HG03045 (cell line): ENCODE results near the gene DNAH1.
"Not testable (repeated sequence)": the region's sequence is repeated elsewhere in the genome, so short reads cannot be mapped to it uniquely, and the experiment has no call there.

Experiments
- ATAC-seq: cut with Tn5 transposase; IDR thresholded peaks from one replicate; pipeline ENCODE4 v1.9.1; 2021; ENCODE audit warnings: mild to moderate bottlenecking, moderate library complexity; ENCODE audit not compliant: unreplicated experiment

DNAH1 gene

DNA sequence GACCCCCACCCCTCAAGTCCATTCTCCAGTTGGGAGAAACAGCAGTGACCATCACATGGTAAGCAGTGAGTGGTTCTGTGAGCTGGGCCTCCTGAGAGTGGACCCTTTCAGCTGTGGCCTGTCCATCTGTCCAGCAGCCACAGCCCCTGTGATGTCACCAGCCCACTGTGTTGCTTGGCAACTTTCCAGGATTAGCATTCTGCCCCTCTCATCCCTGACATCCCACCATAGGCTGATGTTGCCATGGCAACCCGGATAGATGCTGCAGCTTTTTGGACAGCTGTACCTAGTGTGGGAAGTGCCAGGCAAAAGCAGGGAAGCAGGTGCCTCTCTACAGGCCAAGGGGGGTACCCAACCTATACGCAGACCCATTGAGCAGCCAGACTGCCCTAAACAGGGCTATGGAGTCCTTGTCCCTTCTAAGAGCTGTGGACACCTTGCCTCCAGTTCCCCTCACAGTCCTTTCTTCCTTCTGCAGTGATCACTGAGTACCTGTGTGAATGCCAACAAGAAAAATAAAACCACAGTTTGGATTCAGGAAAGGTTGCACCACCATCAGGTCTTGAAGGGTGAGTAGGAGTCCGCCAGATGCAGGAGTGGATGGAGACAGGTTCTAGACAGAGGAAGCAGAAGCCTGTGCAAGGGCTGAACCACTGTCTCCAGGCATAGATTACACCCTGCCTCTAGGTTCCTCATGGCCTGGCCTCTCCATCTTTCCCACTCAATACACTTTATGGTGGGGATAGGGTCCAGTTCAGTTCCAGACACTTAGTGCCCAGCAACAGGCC lies at the start of gene DNAH1:
DNAH1 (plus strand) TSS at position 343 of the 788 bp plus-strand sequence. CDS start 6,124 bp downstream, outside the sequence.
- ATAC-seq = no peak

DNA sequence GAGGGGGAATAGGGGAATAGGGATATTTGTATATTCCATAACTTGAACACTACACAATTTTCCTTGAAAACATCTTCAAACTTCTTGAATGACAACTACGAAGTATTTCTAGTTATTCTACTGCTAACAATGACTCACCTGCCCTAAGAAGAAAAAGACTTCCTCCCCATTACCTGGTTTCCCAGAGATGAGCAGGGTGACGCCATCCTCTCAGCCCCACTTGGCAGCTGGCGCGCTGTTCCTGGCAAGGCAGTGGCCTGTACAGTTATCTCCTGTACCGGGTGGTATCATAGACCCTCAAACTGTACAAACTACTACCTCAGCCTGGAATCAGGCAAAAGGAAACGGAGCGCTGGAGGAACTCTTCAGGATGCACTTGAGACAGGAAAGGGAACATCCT lies 48.1 kb upstream of the DNAH1 start:
- ATAC-seq = no peak

DNA sequence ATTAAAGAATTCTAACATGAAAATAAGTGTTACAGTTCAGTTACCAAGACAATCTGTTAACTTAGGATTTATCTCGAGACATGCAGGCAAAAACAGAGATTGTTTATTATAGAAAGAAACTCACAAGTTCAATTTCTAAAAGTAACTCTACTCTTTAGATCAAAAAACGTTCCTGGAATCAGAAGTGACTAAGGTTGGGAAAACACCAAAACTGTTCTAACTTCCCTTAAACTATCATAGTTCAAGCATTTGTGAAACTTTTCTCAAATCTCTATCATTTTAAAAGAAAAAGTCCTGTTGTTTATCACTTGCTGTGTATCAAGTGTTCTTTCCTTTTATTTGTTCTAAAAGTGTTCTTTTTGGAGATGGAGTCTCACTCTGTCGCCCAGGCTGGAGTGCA lies 46.3 kb upstream of the DNAH1 start:
- no peak for ATAC-seq

GRCh38 chr3:52270252-52270754 lies 45.8 kb upstream of the DNAH1 start:
- no peak for ATAC-seq

- ATAC-seq = not testable (repeated sequence)
Measured at GRCh38 chr3:52272172-52272571, 43.9 kb upstream of the DNAH1 start.

GRCh38 chr3:52272831-52273230 lies 43.3 kb upstream of the DNAH1 start:
- no peak for ATAC-seq

- ATAC-seq = not testable (repeated sequence)
Measured at GRCh38 chr3:52274781-52275180, 41.3 kb upstream of the DNAH1 start.

DNA sequence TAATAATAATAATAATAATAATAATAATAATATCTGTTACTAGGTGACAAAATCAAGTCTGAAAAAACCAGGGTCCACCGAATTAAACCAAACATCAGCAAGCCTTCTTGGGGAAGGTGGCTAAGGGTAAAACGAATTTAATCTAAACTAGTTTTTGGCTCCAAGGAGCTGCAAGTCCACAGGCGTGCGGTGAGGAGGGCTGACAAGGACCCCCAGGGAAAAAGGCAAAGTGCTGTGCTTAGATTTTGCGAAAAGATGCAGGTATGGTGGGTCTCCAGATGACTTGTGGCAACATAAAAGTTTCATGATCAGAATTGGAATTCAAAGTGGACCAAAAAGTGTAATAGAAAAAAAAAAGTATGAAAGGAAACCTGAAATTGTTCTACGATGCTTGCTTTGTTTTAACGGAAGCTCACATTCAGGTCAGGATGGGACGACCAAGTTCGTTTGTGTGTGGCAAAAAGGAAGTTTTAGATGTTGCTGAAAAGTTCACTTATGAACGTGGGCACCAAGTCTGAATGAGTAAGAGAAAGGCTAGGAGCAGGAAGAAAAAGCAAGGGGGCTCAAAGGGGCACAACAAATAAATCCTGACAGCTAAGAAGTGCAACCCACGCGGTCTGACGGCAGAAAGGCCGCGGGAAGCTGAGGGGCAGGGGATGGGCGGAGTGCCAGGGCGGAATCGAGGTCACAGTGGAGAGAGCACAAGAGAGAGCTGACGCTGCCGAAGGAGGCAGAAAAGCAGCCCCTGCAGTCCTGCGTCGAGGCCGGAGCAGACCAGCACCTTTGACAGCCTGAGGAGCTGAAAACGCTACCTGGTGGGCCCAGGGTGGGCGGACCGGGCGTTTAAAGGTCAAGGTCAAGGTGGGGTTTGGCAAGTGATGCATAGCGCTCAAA lies 38.8 kb upstream of the DNAH1 start:
- no peak for ATAC-seq

DNA sequence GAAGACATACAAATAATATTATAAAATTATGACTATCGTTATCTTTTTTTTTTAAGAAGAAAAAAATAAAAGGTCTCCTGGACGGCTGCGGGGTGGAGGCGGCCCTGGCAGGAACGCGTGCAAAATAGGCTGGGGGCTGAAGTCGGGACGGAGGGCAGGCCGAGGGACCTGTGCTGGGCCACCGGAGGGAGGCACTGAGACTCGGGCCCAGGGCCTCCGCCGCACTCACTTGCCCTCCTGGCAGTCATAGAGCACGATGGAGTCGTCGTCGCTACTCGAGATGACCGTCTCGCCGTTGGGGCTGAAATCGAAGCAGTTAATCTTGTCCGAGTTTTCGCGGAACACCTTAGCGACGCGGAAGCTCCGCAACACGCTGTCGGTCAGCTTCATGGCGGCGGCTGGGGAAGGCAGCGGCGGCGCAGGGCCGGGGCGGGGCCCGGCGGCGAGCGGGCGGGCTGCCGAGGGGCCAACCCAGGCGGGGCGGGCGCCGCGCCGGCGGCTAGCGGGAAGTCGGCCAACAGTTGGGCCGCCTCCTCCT lies 38.1 kb upstream of the DNAH1 start:
- peak; percentile 67 for ATAC-seq

DNA sequence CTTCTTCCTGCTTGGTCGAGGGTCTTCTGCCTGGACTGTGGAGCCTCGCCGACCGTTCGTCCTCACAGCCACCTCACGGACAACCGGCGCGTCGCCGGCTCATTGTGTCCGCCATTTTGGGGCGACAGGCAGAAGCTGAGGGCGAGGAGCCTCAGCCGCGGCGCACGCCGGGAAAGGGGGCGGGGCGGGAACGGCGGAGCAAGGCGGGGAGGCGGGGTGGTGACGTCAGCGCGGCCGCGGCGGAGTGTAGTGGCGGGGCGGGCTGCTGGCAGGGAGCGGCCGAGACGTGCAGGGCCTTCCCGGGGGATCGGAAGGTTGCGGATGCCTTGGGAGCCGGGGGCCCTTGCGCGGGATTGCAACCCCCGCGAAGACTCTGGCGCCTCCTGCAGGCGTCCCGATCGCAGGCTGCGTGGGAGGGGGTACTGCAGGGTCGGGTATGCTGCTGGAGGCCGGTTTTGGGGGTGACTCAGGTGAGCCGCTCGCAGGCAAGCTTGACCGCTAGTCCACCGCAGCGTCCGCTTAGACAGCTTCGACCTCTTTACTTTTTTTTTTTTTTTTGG lies 37.5 kb upstream of the DNAH1 start, which contains the start of gene WDR82:
WDR82 (minus strand) TSS at position 140 of the 560 bp plus-strand sequence. CDS start 288 bp downstream, outside the sequence.
- peak; percentile 81 for ATAC-seq

GRCh38 chr3:52279596-52279995 lies 36.5 kb upstream of the DNAH1 start:
- ATAC-seq = no peak

- ATAC-seq = no peak
Measured at GRCh38 chr3:52280050-52280461, 36.1 kb upstream of the DNAH1 start.

DNA sequence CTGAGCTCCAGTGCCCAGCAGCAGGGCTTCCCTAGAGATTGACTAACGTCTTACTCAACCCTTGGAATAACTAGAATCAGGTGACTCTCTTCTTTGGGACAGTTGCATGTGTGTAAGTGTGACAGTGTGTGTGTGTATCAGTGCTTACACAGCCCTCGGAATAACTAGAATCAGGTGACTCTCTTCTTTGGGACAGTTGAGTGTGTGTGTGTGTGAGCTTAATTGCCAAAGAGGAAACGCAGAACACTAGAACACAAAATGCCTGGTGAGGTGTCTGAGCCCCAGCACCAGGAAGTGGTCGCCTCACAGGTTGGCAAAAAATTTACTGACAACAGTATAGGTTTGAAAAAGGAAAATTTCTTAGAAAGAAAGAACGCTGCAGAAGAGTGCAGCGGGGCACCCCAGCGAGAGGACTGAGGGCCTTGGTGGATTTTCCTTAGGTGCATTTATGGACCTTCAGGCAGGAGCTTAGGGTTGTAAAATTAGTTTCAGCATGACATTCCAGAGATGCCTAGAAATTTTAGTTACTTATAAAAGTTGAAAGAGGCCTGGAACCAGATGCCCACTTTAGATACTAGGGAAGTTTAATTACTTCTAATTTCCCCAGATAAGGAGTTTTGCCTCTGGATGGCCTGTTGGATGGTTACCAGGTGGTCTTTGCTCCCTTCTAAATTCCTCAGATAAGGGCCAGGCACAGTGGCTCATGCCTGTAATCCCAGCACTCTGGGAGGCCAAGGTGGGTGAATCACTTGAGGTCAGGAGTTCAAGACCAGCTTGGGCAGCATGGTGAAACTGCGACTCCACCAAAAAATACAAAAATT lies 33.9 kb upstream of the DNAH1 start:
- ATAC-seq = no peak

DNA sequence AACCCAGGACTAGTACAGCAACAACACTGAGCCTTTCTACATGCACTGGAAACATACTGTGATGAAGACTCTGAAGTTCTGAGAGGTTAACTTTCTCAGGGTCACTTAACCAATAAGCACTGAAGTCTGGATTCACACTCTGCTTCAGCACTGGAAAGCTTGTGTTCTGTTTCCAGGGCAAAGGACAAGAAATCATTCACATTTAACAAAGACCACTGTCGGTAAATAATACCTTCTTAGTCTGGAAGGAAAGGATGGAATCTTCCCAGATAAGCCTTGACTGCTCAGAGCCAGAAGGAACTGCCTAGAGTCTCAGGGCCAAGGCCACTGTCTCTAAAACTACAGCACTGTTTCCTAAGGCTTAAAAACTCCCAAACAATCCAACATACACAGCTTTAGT lies 32.8 kb upstream of the DNAH1 start:
- ATAC-seq = no peak

DNA sequence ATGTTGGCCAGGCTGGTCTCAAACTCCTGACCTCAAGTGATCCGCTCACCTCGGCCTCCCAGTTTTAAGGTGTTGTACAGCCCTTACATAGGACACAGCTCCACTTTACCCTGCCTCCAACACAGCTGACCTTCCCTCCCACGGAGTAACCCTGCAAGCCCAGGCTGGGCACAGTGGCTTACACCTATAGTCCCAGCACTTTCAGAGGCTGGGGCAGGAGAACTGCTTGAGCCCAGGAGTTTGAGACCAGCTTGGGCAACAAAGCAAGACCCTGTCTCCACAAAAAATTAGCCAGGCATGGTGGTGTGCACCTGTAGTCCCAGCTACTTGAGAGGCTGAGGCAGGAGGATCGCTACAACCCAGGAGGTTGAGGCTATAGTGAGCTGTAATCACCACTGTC lies 32.1 kb upstream of the DNAH1 start:
- ATAC-seq = not testable (repeated sequence)

DNA sequence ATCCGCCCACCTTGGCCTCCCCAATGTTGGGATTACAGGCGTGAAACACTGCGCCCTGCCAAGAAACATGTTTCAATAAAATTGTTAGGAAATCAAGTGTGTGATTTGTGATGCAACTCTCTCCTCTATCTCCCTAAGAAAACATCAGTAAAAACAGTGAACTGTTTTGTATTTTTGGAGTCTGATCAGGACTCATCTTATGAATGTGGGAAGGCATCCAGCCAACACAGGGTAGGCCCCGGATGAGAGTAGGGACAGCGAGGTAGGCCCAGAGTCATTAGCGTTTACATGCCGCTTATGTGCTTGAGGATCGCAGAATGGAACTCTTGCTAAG lies 29.4 kb upstream of the DNAH1 start:
- ATAC-seq = no peak

- ATAC-seq = no peak
Measured at GRCh38 chr3:52288674-52289073, 27.4 kb upstream of the DNAH1 start.

GRCh38 chr3:52289338-52289746 lies 26.8 kb upstream of the DNAH1 start:
- ATAC-seq = no peak

DNA sequence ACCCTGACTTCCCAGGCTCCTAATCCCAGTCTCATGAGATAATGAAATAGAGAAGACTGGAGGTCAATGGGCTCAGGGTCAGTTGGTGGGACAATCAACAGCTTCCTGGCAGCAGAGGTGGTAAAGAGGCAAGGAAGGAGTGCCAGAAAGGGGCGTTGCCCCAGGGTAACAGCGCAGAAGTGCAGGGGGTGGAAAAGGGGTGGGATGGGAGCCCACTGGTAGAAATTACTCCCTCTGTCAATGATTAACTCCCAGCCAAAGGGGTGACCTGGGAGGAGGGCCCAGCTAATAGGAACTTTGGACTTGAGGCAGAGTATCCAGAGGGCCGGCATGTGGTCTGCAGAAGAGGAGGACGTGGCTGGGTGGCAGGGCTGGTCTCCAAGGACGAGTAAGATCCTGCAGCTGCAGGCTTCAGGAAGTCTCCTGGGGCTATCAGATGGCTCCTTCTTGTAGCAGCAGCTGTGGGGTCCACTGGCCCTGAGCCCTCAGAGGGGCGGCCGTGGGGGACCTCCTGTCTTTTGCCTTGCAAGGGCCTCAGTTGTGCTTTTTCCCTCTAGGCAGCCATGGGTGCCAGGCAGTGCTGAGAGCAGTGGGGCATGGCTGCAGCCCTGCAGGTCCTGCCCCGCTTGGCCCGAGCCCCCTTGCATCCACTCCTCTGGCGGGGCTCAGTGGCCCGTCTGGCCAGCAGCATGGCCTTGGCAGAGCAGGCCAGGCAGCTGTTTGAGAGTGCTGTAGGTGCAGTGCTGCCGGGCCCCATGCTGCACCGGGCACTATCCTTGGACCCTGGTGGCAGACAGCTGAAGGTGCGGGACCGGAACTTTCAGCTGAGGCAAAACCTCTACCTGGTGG lies 26.1 kb upstream of the DNAH1 start:
- no peak for ATAC-seq
